SW 1271 (cell line): ENCODE data around the gene CADM1.

ENCODE experiments used
- DNase-seq, 2 experiments: peaks; one replicate each; lab custom pipeline; 2025; lab: John Stamatoyannopoulos, UW

CADM1 gene

DNA sequence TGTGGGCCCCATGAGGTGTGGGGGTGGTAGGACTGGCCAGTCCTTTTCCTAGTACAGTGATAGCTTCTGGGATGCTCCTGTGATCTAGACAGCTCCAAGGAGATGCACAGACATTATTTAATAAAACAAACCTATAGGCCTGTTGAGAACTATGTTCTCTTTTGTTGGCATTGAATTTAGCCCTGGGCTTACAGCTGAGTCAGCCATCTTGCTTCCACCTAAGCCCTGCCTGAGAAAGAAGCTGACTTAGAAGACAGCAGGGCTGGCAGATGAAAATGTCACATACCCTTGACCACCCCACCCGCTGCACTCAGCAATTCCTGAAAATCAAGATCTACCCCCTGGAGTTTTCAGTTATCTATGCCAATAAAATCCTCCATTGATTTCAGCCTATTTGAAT lies 353.2 kb downstream of the CADM1 start:
- DNase-seq: no peak

DNA sequence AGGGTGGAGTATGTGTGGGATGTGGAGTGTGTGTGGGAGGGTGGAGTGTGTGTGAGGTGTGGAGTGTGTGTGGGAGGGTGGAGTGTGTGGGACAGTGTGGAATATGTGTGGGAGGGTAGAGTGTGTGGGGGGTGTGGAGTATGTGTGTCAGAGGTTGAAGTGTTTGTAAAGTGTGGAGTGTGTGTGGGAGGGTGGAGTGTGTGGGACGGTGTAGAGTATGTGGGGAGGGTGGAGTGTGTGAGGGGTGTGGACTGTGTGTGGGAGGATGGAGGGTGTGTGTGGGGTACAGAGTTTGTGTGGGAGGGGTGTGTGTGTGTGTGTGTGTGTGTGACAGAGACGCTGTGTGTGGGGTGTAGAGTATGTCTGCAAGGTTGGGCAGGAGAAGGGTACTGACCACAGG lies 355.5 kb downstream of the CADM1 start:
- DNase-seq: no peak

DNA sequence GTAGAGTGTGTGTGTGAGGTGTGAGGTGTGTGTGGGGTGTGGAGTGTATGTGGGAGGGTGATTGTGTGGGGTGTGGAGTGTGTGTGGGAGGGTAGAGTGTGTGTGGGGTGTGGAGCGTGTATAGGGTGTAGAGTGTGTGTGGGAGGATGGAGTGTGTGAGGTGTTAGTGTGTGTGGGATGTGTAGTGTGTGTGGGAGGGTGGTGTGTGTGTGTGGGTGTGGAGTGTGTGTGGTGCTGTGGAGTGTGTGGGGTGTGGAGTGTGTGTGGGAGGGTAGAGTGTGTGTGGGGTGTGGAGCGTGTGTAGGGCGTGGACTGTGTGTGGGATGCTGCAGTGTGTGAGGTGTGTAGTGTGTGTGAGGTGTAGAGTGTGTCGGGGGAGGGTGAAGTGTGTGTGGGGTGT lies 356.1 kb downstream of the CADM1 start:
- no peak for DNase-seq

DNA sequence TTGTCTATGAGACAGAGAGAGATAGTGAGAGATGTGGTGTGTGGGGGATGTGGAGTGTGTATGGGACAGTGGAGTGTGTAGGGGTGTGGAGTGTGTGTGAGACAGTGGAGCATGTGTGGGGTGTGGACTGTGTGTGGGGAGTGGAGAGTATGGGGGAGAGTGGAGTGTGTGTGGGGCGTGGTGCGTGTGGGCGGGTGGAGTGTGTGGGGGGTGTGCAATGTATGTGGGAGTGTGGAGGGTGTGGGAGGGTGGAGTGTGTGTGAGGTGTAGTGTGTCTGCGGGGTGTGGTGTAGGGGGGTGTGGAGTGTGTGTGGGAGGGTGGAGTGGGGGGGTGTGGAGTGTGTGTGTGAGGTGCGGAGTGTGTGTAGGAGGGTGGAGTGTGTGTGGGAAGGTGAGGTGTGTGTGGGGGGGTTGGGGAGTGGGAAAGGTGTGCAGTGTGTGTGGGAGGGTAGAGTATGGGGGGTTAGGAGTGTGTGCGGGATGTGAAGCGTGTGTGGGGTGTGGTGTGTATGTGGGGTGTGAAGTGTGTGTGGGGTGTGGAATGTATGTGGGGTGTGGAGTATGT lies 356.9 kb downstream of the CADM1 start:
- DNase-seq: no peak

DNA sequence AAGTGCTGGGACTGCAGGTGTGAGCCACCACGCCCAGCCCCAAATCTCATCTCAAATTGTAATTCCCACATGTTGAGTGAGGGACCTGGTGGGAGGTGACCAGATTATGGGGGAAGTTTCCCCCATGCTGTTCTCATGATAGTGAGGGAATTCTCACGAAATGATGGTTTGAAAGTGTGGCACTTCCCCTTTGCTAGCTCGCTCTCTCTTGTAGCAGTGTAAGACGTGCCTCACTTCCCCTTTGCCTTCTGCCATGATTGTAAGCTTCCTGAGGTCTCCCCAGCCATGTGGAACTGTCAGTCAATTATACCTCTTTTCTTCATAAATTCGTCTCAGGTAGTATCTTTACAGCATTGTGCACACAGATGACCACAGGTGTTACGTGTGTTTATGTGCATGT lies 357.8 kb downstream of the CADM1 start:
- DNase-seq: no peak

DNA sequence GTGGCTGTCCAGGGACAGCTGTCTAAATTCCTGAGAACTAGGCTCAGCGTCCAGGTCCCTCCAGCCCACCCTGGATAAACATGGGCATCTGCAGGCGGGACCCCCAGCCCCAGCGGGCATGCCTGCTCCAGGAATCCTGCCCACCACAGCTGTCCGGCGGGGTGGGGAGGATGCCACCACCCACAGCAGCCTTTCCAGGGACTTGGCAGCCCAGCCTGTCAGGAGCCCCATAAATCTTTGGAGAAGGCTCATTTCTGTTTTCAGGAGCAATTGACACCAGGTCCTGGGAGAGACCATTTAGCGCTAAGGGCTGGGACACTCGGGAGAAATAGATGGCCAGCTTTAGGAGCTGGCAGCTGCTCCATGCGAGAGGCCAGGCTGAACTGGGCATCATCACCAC lies 358.9 kb downstream of the CADM1 start:
- no peak for DNase-seq

DNA sequence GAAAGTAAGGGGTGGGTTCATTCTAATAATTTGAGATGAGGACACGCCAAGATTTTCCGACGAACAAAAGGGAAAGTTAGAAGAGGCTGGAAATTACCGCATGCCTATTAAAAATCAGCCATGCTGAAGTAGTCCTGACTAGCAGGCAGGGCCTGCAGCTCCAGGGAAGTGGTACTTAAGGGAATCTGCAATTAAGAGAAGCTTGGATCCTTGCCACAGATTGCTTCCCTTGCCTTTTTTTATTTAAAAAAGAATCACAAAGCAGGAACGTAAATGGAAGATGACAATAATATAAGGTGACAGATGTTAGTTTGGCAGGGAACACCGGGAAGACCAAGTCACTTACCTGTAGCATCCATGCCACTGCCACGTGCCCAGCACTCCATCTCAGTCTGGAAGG lies 359.3 kb downstream of the CADM1 start:
- DNase-seq: no peak

DNA sequence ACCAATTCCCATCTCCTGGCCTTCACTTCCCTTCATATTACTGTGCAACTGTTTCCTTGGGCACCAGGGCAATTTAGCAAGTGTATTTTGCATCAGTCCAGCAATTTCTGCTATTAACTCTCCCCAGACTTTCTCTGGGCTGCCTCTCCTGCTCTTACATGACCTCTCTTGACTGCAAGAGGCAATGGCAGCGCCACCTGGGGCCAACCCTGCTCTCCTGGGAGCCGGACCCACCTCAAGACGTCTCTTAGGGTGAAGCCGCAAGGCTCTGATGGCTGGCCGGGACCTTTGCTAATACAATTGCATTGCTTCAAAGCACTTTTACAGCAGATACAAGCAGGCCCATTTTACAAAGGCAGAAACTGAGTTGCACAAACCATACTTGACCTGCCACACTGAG lies 360.2 kb downstream of the CADM1 start:
- DNase-seq: no peak

DNA sequence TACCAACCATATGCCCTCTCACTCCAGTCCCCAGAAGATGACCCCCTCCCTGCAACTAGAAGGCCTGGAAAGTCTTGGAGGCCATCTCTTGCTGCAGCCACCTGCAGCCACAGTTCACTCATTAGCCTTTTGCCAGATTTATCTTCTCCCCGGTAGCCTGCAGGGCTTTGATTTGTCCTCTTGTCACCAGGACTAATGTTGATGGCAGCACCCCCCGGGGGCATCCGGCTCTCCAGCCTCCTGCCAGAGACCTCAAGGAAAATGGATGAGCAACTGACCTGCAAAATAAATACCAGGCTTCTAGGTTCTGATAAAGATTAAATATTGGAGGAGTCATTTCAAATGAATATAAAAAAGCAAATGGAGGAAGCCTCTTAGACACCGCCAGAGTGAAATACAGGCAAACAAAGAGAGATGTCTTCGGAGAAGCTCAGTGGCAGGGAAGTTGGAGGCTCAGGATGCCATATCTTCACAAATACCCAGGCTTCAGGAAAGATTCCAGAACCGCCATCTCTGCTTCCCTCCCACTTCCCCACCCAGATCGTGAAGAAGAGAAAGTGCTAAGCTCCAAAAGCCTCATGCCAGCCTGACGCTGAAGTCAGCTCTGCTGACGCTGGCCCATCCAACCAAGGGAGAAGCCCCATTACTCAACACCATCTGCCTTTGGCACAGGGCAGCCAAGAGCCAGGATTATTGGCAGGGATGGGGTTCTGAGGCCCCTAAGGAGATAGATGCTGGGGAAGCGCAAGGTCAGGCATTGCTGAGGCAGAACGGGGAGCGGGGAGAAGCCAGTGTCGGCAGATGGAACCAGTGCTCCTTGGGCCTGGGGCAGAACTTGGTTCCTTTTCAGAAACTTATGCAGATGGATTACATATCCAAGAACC lies 362.7 kb downstream of the CADM1 start:
- DNase-seq: no peak

DNA sequence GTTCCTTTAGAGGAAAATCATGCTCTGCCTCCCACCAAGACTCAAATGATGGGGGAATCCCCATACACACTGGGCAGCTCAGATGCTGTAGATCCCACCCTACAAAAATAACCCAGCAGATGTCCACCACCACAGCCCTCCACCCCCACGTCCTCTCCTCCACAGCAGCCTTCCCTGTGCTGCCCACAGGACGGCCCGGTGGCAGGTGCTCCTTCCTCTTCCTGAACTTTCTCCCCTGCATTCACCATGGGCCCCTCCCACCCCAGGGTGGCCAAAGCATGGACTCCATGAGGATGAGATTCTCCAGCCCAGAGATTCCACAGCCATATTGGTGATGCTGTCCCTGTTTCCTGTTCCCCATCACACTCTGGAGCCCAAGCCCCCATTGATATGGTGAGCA lies 368.3 kb downstream of the CADM1 start:
- DNase-seq: no peak

DNA sequence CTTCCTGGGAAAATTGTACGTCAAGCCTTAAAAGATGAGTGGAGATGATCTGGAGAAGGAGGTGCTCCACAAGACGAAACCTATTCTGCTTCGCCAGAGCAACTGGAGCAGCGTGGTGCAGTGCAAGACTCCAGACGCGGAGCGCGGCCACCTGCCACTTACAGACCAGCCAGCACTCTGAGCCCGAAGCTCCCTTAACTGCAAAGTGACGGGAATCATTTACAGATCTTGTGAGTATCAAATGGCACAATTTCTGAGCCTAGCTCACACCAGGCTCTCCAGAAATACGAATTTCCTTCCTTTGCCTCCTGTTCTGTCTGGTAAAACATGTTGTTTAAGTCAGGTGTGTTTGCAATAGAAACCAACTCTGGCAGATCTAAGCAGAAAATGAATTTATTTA lies 369.3 kb downstream of the CADM1 start:
- no peak for DNase-seq

DNA sequence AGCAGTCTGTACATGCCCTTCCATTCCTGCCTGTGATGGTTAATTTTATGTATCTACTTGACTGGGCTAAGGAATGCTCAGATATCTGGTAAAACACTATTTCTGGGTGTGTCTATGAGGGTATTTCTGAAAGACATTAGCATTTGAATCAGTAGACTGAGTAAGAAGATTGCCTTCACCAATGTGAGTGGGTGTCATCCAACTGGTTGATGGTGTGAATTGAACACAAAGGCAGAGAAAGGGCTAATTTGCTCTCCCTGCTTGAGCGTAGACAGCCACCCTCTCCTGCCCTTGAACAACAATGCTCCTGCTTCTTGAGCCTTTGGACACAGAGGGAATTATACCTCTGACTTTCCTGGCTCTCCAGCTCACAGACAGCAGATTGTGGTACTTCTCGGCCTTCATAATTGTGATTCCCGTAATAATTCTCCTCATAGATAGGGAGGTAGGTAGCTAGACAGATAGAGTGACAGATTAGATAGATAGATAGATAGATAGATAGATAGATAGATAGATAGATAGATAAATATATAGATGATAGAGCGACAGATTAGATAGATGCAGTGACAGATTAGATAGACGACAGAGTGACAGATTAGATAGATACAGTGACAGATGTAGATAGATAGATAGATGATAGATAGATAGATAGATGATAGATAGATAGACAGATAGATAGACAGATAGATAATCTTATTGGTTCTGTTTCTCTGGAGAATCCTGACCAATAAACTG lies 370.6 kb downstream of the CADM1 start:
- no peak for DNase-seq

DNA sequence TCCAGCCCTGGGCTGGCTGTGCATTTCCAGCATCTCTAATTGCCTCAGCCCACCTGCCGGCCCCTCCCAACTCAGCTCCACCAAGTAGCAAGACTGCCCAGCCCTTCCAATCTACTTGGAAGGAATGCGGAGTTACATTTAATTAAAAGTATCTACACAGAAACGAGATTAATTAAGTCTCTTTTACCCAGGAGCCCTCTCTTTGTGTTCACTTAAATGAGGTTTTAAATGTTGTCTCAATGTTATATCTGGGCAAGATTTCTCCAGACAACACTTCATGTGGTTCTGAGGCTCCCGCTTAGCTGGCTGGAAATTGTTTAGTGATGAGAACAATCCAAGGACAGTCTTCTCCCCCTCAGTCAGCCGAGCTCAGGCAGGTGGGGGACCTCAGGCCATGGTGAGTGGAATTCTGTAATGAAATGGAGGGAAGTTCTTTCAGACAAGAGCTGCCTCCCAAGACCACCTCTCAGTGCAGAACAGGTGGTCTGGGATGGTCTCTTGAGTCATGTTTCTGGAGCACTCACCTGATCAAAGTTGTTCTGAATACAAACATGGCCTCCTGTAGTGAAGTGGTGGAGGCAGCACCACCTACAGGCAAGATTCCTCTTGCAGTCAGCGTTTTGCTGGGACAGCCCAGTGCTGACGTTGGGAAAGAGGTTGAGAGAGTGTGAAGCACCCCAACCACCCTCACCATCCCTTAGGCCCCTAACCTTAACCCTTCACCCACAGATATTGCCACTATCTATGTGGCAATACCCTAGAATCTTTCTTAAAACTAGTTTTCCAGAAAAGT lies 371.6 kb downstream of the CADM1 start:
- DNase-seq: no peak

DNA sequence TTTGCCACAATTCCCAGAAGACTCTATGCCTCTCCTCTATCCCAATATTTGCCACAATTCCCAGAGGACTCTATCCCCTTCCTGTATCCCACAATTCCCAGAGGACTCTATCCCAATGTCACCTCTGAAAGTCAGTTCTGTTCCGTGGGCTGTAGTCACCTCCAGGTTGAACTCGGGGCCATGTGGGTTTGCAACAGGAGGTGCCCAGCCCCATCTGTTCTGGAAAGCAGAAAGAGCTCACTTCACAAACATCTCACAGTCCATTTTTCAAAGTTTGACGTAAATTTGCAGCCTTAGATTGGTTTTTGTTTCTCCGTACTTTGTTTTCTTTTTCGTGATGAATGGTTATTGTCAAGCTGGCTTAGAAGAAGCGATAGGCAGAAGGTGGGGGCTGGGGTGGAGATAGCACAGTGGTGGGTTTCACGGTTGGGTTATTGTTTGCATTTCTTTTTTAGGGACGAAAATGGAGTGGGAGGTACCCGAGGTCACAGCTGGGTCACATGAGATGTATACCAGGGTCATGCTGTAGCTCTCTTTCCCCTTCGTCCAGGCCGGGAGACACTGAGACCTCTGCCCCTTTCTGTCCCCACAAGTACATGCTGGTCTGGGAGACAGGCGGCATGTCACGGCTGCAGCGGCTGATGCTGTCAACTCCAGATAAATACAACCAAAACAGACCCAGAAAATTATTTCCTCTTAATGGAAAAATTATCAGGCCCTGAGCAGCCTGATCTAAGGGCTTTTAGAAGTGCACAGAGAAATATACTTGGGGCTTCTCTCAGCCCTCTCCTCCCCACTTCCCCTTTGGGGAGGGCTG lies 374.5 kb downstream of the CADM1 start:
- no peak for DNase-seq

DNA sequence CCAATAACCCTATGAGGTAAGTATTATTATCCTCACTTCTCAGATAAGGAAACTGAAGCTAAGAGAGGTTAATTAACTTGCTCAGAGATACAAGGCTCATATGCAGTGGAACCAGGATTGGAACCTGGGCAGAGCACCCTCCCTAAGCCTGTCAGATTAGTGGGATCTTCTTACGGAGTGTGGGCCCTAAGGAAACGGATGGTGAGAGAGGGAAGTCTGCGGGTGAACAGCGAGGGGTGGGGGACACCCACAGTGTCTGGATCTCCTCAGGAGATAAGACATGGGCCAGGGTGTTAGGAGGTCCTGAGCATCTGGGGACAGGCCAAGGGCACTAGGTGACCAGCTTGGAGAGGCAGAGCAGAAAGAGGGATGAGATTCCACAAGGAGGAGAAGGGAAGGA lies 376.0 kb downstream of the CADM1 start:
- no peak for DNase-seq

DNA sequence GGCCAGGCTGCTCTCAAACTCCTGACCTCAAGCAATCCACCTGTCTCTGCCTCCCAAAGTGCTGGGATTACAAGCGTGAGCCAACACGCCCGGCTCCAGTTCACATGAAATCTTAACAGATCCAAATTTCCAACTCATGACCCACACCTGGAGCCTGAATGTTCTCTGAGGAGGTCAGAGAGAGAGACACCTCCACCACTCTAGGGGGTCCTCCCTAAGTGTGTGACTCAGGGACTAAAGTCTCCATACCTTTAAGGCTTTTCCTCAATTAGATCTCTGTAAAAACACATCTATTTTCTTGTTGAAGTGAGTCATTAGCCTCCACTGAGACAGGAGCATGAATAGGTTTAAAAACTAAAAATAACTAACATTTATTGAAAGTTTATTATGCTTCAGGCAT lies 376.4 kb downstream of the CADM1 start:
- DNase-seq: no peak

DNA sequence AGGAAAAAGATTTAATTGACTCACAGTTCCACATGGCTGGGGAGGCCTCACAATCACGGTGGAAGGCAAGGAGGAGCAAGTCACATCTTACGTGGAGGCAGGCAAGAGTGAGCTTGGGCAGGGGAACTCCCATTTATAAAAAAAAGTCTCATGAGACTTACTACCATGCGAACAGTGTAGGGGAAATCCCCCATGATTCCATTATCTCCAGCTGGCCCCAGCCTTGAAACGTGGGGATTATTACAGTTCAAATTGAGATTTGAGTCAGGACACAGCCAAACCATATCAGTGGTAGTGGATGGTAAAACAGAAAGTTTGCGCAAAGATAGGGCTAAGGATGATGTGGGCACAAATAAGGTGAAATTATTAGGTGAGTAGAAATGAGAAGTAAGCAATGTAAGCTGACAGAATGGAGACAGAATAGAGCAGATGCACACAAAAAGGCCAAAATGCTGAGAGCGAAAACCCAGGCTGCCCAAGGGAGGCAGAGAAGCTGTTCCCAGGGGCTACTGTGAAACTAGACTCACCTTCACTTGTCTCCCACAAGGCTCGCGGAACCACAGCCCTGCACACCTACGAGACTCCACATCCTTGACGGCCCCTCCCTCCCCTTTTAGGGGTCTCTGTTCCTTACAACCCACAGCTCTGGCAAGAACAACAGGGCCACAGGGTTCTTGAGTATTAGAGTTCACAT lies 377.6 kb downstream of the CADM1 start:
- no peak for DNase-seq

DNA sequence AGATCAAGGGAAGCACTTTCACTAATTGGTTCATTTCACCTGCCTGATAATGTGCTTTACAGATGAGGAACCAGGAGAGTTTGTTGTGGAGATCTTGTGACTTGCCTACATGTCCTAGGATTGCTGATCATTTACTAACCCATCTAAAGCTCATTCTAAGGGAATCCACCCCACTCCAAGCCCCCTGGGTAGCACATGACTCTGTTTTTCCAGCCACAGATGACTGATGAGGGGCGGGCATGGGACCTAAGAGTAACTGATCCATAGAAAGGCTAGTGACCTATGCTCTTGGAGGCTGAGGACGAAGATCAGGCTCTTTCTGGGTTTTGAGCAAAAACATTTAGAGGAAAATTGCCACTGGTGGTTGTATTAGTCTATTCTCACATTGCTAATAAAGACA lies 378.1 kb downstream of the CADM1 start:
- no peak for DNase-seq

DNA sequence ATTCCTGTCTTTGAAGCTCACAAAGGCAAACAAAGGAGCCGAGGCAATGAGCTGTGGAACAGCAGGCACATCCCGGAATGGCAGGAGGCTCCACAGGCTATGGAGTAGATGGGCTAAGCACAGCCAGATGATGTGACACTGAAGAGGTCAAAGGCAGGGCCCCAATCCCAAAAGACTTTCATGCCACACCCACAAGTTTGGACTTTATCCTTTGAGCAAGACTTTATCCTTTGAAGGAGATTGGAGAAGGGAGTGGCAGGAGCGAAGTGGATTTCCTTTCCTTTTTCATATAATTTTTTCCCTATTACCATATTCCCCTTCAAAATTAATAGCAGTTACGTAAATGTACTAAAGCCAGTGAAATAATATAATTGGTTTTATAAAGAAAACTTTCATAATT lies 379.4 kb downstream of the CADM1 start:
- no peak for DNase-seq

DNA sequence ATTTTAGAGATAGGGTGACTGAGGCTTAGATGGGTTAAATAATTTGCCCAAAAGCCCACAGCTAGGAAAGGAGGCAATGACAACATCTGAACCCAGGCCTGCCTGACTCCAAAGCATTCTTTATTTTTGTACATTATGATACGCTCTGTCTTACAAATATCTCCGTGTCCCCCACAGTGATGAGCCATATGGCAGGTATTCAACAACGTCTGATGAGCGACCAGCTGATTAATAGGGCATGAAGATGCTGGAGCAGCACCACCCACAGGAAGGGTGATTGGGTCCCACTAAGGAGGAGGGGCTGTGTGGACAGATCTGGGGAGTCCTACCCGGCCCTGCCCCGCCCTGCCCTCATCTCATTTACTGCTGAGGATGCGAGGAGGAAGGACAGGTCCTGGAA lies 380.6 kb downstream of the CADM1 start:
- no peak for DNase-seq

DNA sequence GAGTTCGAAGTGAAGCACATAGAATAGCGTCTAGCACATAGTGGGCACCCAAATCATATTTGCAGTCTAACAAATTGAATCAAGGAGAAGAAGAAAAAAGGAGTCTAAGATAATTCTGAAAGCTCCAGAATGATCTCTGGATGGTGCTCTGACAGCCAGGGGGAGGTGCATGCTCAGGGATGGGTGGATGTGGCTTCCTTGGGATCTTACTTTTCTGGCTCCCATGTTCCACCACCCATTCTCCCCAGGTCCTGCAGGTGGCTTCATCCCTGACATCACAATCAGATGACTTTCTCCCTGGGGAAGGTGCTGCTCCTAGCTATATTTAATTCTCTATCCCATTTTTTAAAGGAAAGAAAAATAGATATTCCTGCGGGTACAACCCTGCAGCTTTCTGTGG lies 381.9 kb downstream of the CADM1 start:
- no peak for DNase-seq
